Activated CD4-positive, alpha-beta memory T cell treated with anti-CD3 and anti-CD28 coated beads for 36 hours (primary cell): ENCODE measurements around the gene ARL16. TPM values are rescaled to one million over a fixed set of nuclear protein-coding genes. Genes with fewer than 3 reads are reported as not detected.
"Not testable (repeated sequence)": the region's sequence is repeated elsewhere in the genome, so short reads cannot be mapped to it uniquely, and the experiment has no call there.

Experiments
- CTCF ChIA-PET: fragments of 350-600 bp; sonication (Branson Sonifier 250); formaldehyde crosslinking; loops from one replicate; lab custom pipeline; 2021; ENCODE audit warnings: antibody characterized with exemption, inconsistent platforms; lab: Charles Lee
- POLR2A ChIA-PET: fragments of 350-600 bp; sonication (Branson Sonifier 250); formaldehyde crosslinking; loops from one replicate; lab custom pipeline; 2021; ENCODE audit warnings: antibody characterized with exemption; lab: Charles Lee
- DNase-seq: peaks from one replicate; pipeline ENCODE4 v3.0.0-alpha.2; 2020
- H3K27ac Mint-ChIP-seq: one replicate; pipeline ENCODE4 v1.8.0; 2021; ENCODE audit warnings: mixed read lengths
- H3K27me3 Mint-ChIP-seq: one replicate; pipeline ENCODE4 v1.8.0; 2021; ENCODE audit warnings: mixed read lengths
- H3K36me3 Mint-ChIP-seq: one replicate; pipeline ENCODE4 v1.8.0; 2021; ENCODE audit warnings: mixed read lengths
- H3K4me1 Mint-ChIP-seq: one replicate; pipeline ENCODE4 v1.8.0; 2021; ENCODE audit warnings: low read depth, mixed read lengths
- H3K4me3 Mint-ChIP-seq: one replicate; pipeline ENCODE4 v1.8.0; 2021; ENCODE audit warnings: mild to moderate bottlenecking, mixed read lengths
- H3K9me3 Mint-ChIP-seq: one replicate; pipeline ENCODE4 v1.8.0; 2021; ENCODE audit warnings: mixed read lengths
- intact Hi-C: fragments of 100-400 bp; cut with micrococcal nuclease; formaldehyde crosslinking; loops from one replicate; pipeline ENCODE4 v1.15.1; 2023
- total RNA-seq, 2 experiments: library from RNA; stranded (reverse); gene quantifications; one replicate each; pipeline ENCODE4 v1.2.3, GENCODE V29; 2021

The ARL16 gene
- total RNA-seq, 2 experiments from 2014 or later = 15.1 to 17.1 TPM

GRCh38 chr17:81676906-81677305, 6.7 kb downstream of the ARL16 start:
- intact Hi-C loops = no loop called here
- ChIA-PET POLR2A (no interaction called here), CTCF (interaction anchor here (1.7 to 1.9 kb wide), 2 partner anchors 16 to 26 kb away, joined by 4 to 6 read pairs; partner anchors contain the start of gene MRPL12)
- Mint-ChIP-seq H3K36me3 (peaks cover 13% of the 10 kb centered on the region), H3K27me3 (no peaks in the 10 kb centered on the region), H3K4me1 (peaks cover 7% of the 10 kb centered on the region), H3K27ac (no peak overlapping the region), H3K4me3 (no peak overlapping the region), H3K9me3 (no peaks in the 10 kb centered on the region)
- DNase-seq = no peak

- POLR2A ChIA-PET, H3K4me3 Mint-ChIP-seq, H3K27ac Mint-ChIP-seq, H3K27me3 Mint-ChIP-seq, intact Hi-C loops, H3K4me1 Mint-ChIP-seq, H3K9me3 Mint-ChIP-seq: not testable (repeated sequence)
- peaks cover 24% of the 10 kb centered on the region for H3K36me3 Mint-ChIP-seq
- DNase-seq = peak; percentile 51
- CTCF ChIA-PET = interaction anchor here (0.7 to 1.9 kb wide), 8 partner anchors 9 to 1101 kb away, joined by 3 to 10 read pairs (median 4); partner anchors contain the start of genes ARL16, CCDC137, HGS and MRPL12
These were observed 7.9 kb downstream of the ARL16 start for GRCh38 chr17:81675515-81676221.

- H3K4me1 Mint-ChIP-seq = peaks cover 7% of the 10 kb centered on the region
- ChIA-PET CTCF (no interaction called here), POLR2A (interaction anchor here (0.7 kb wide), 1 partner anchor 36 kb away, joined by 3 read pairs; no protein-coding TSS in a partner anchor)
- H3K9me3 Mint-ChIP-seq = no peaks in the 10 kb centered on the region
- intact Hi-C loops = no loop called here
- no peak for DNase-seq
- H3K27me3 Mint-ChIP-seq = no peaks in the 10 kb centered on the region
- H3K4me3 Mint-ChIP-seq = no peak overlapping the region
- no peak overlapping the region for H3K27ac Mint-ChIP-seq
- peaks cover 33% of the 10 kb centered on the region for H3K36me3 Mint-ChIP-seq
These were observed 9.9 kb downstream of the ARL16 start for GRCh38 chr17:81673561-81674258.

GRCh38 chr17:81672954-81673353, 10.6 kb downstream of the ARL16 start:
- intact Hi-C loops = no loop called here
- CTCF ChIA-PET = no interaction called here
- Mint-ChIP-seq H3K27me3 (no peaks in the 10 kb centered on the region), H3K4me3 (no peak overlapping the region), H3K27ac (no peak overlapping the region), H3K4me1 (peaks cover 13% of the 10 kb centered on the region), H3K36me3 (peaks cover 38% of the 10 kb centered on the region), H3K9me3 (no peaks in the 10 kb centered on the region)
- POLR2A ChIA-PET = no interaction called here
- DNase-seq = no peak

GRCh38 chr17:81672504-81672903, 11.1 kb downstream of the ARL16 start:
- H3K4me3 Mint-ChIP-seq = no peak overlapping the region
- intact Hi-C loops = no loop called here
- no peak for DNase-seq
- ChIA-PET POLR2A (no interaction called here), CTCF (no interaction called here)
- H3K36me3 Mint-ChIP-seq = peaks cover 41% of the 10 kb centered on the region
- H3K27me3 Mint-ChIP-seq = no peaks in the 10 kb centered on the region
- H3K4me1 Mint-ChIP-seq = peaks cover 17% of the 10 kb centered on the region
- H3K9me3 Mint-ChIP-seq = no peaks in the 10 kb centered on the region
- no peak overlapping the region for H3K27ac Mint-ChIP-seq

GRCh38 chr17:81667754-81668153, 15.8 kb downstream of the ARL16 start:
- Mint-ChIP-seq H3K27ac (peak overlapping the region; percentile 64), H3K4me3 (peak overlapping the region; percentile 94), H3K9me3 (no peaks in the 10 kb centered on the region), H3K36me3 (peaks cover 49% of the 10 kb centered on the region), H3K4me1 (peaks cover 38% of the 10 kb centered on the region), H3K27me3 (no peaks in the 10 kb centered on the region)
- ChIA-PET POLR2A (interaction anchor here (1.2 kb wide), 1 partner anchor 10 kb away, joined by 3 read pairs; no protein-coding TSS in a partner anchor), CTCF (no interaction called here)
- intact Hi-C loops = loop anchor here (2.0 to 5.0 kb wide), 2 partner anchors 45 to 115 kb away; partner anchors contain the start of genes FAAP100 and SLC25A10
- DNase-seq = peak; percentile 27

- Mint-ChIP-seq H3K4me3 (peak within 1 kb of the TSS; percentile 94), H3K36me3 (peaks cover 39% of the 10 kb centered on the region), H3K9me3 (no peaks in the 10 kb centered on the region), H3K27me3 (no peaks in the 10 kb centered on the region), H3K27ac (peak within 1 kb of the TSS; percentile 94), H3K4me1 (peaks cover 41% of the 10 kb centered on the region)
- DNase-seq = peak; percentile 96
- CTCF ChIA-PET = interaction anchor here (1.0 to 2.4 kb wide), 2 partner anchors 9 to 17 kb away, joined by 4 to 10 read pairs; partner anchors contain the start of genes ARL16 and HGS
- intact Hi-C loops = loop anchor here (1.0 to 5.0 kb wide), 3 partner anchors 17 to 114 kb away; partner anchors contain the start of genes ARL16, FAAP100 and SLC25A10
- POLR2A ChIA-PET = interaction anchor here (1.3 to 2.5 kb wide), 3 partner anchors 18 to 167 kb away, joined by 4 to 26 read pairs (median 6); partner anchors contain the start of genes ARL16, HGS, MCRIP1 and NPLOC4
These were observed 17.0 kb downstream of the ARL16 start, which contains the start of the genes CCDC137 and OXLD1 for GRCh38 chr17:81666342-81667191. Gene CCDC137, plus strand, starts transcription at chr17:81666737. Its CDS starts 30 bp downstream, at chr17:81666767. Gene OXLD1, minus strand, starts transcription at chr17:81666605. Its CDS starts 28 bp downstream, at chr17:81666577.

GRCh38 chr17:81666092-81666341, 17.6 kb downstream of the ARL16 start:
- CTCF ChIA-PET = interaction anchor here (1.0 to 2.4 kb wide), 2 partner anchors 10 to 17 kb away, joined by 4 to 10 read pairs; partner anchors contain the start of genes ARL16 and HGS
- Mint-ChIP-seq H3K27ac (peak overlapping the region; percentile 94), H3K27me3 (no peaks in the 10 kb centered on the region), H3K9me3 (no peaks in the 10 kb centered on the region), H3K4me1 (peaks cover 41% of the 10 kb centered on the region), H3K4me3 (peak overlapping the region; percentile 94), H3K36me3 (peaks cover 35% of the 10 kb centered on the region)
- POLR2A ChIA-PET = interaction anchor here (0.9 to 2.5 kb wide), 6 partner anchors 18 to 167 kb away, joined by 3 to 26 read pairs (median 5); partner anchors contain the start of genes ARL16, HGS, MCRIP1 and MRPL12
- DNase-seq = peak; percentile 43
- intact Hi-C loops = loop anchor here (1.0 to 5.0 kb wide), 3 partner anchors 17 to 113 kb away; partner anchors contain the start of genes ARL16, FAAP100 and SLC25A10

GRCh38 chr17:81665205-81666091, 18.1 kb downstream of the ARL16 start:
- Mint-ChIP-seq H3K4me3 (peak overlapping the region; percentile 94), H3K9me3 (no peaks in the 10 kb centered on the region), H3K27me3 (no peaks in the 10 kb centered on the region), H3K27ac (peak overlapping the region; percentile 94), H3K4me1 (peaks cover 41% of the 10 kb centered on the region), H3K36me3 (peaks cover 32% of the 10 kb centered on the region)
- peak; percentile 72 for DNase-seq
- intact Hi-C loops = loop anchor here (1.0 to 5.0 kb wide), 4 partner anchors 18 to 113 kb away; partner anchors contain the start of genes ARL16, FAAP100, NPLOC4 and SLC25A10
- CTCF ChIA-PET = interaction anchor here (1.0 to 2.4 kb wide), 2 partner anchors 10 to 18 kb away, joined by 4 to 10 read pairs; partner anchors contain the start of genes ARL16 and HGS
- POLR2A ChIA-PET = interaction anchor here (0.6 to 2.5 kb wide), 9 partner anchors 19 to 168 kb away, joined by 3 to 26 read pairs (median 4); partner anchors contain the start of genes ARL16, HGS, MCRIP1 and MRPL12

GRCh38 chr17:81664051-81664470, 19.5 kb downstream of the ARL16 start:
- Mint-ChIP-seq H3K4me1 (peaks cover 38% of the 10 kb centered on the region), H3K27ac (peak overlapping the region; percentile 94), H3K4me3 (peak overlapping the region; percentile 23), H3K36me3 (peaks cover 23% of the 10 kb centered on the region), H3K27me3 (no peaks in the 10 kb centered on the region), H3K9me3 (no peaks in the 10 kb centered on the region)
- intact Hi-C loops = loop anchor here (2.0 kb wide), 1 partner anchor 27 kb away; the partner anchor contains the start of genes NPLOC4 and TSPAN10
- POLR2A ChIA-PET = interaction anchor here (1.8 kb wide), 1 partner anchor 39 kb away, joined by 10 read pairs; the partner anchor contains the start of gene MRPL12
- peak; percentile 46 for DNase-seq
- CTCF ChIA-PET = no interaction called here
